HT1080 (cell line): ENCODE results near the gene PIK3AP1. TPM values are rescaled to one million over a fixed set of nuclear protein-coding genes. Genes with fewer than 3 reads are reported as not detected.
A peak's percentile ranks its signal among the peaks of the same experiment; 100 is the strongest.

Experiments
- DNase-seq: peaks from one replicate; pipeline ENCODE4 v3.0.0-alpha.2; 2015; ENCODE audit warnings: low read depth
- total RNA-seq: library from RNA; depleted of rRNA; stranded (reverse); fragments of >200 nt; shearing (Covaris generic); gene quantifications from 2 replicates; pipeline ENCODE4 v1.2.3, GENCODE V29; 2014

Gene PIK3AP1
- total RNA-seq, 1 experiment from 2014 or later, result 3.0 TPM

DNA sequence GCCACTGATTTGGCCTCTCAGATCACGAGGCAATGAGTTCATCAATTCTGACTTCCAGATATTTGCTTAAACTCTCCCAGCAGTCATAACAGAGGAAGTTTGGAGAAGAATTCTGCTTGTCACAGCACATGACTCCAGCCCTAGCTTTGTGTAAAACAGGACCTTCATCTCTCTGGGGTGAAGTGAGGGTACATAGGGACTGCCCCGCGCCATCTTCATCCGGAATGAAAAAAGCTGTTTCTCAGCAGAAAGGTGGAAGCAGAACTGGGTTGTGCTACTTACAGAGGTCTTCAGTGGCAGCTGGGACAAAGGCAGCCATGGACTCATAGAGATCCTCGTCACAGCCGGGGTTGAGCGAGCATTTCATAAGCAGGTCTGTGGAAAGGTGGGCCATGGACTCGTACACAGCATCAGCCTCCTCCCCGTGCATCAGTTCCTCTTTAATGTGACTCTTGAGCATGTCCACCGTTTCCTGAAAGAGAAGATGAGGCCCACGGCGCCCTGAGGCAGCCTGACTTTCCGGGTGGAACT, 75.1 kb downstream of the PIK3AP1 start:
- no peak for DNase-seq

DNA sequence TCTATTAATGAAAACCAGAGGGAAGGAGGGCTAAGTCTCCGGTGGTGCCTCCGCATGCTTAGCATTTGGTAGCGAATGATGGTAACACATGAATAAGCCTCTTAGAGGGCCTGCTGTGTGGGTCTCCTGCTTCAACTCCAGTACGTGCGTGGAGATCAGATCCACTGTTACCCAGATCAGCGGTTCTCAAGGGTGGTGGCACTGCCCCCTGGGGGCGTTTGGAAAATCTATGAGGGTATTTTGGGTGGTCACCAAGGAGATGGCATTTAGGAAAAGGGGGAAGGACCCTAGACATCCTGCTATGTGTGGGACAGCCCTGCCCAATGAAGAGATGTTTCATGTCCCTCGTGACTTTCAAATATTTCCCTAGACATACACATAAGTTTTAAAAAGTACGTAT, 76.4 kb downstream of the PIK3AP1 start:
- DNase-seq, result no peak

DNA sequence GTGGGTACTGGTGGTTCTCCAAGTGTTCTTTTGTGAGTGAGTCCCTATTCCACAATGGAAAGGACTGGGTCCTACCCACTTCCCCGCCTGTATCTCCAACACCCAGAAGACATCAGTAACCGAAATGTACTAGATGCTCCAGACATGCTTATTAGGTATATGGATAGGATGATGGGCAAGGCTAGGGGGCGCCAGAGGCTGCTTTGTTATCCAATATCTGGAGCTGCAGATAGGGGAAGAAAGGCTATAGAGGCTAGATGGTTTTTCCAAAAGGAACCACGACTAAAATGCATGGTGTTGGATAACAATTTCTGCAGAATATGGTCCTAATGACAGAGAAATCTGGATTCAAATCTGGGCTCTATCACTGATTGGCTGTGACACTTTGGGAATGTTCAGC, 77.3 kb downstream of the PIK3AP1 start:
- DNase-seq, result peak; percentile 23

DNA sequence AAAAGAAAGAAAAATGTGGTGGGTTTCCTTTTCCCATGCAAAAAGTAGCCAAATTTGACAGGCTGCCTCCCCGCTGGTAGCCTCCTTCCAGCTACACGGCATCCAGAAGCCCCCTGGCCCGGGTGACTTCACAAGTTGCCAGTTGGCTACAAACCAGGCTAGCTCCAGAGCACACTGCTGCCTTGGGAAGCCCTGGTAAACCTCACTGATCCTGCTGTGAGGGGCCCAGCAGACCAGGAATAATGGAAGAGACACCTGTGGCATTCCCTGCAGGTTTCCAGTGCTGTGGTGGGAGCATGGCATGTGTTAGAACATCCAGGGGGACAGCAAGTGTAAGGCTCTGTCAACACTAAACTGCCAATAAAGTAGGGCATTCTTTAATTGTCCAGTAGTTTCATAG, 77.8 kb downstream of the PIK3AP1 start:
- DNase-seq, result no peak

DNA sequence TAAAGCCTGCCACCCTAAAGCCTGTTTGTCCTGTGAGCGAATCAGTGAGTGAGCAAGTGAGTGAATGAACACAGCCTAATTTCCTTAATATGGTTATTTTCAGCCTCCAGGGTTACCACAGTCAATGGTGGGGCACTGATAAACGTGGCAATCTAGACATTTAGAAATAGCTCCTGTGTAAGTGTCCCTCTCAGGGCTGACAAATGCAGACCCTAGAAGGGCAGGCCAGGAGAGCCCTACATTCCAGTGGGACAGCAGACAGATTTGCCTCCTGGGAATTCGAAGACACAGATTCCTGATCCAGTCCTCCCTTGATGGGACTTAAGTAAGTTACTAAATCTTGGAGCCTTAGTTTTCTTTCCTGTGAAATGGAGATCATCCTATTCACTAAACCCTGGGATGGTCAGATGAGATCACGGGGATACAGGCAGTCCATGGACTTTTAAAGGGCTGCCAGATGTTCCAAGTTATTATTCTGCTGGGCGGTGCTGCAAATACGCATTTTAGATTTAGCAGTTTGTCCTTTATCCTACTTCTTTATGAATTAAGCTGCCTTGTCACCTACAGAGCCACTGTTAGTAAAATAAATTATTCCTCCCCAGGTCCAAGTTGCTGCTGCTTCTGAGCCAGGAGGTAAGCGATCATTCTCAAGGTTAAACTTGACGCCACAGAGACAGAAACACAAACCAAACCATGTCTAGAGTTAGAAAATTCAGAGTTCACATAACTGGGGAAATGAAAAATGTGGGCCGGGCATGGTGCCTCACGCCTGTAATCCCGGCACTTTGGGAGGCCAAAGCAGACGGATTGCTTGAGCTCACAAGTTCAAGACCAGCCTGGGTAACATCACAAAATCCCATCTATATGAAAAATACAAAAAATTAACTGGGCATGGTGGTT, 78.7 kb downstream of the PIK3AP1 start:
- DNase-seq, result no peak

DNA sequence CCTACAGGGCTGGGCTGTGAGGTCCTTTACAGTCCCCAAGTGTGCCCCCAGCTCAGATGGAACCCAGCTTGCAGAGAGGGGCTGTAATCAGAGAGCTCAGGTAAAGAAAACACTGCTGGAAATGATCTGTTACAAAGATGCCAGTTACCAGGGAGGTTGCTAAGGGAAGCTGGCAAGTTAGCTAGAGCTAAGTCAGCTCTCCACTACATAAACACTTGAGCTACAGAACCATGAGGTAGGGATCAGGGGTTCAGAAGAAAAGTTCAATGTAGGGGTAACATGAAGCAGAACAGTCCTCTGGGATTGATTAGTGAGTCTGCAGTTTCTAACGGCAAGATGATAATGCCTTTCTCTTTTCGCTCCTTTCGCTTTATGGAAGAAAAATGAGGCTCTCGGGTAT, 80.4 kb downstream of the PIK3AP1 start:
- DNase-seq, result no peak

DNA sequence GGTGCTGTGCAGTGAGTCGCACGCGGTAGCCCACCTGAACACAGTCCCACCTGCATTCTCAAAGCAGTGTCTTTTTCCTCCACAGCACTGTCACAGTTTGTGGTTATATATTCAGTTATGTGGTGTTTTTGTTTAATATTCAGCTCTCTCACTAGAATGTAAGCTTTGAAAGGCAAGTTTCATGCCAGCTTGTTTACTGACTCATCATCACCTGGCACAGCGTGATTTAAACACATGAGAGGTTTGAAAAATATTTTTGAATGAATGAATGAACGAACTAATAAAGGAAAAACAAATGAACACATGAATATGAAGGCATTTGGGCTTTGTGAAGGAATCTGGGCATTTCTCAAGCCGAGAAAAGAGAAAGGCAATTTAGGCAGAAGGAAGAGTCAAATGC, 81.6 kb downstream of the PIK3AP1 start:
- DNase-seq, result no peak

DNA sequence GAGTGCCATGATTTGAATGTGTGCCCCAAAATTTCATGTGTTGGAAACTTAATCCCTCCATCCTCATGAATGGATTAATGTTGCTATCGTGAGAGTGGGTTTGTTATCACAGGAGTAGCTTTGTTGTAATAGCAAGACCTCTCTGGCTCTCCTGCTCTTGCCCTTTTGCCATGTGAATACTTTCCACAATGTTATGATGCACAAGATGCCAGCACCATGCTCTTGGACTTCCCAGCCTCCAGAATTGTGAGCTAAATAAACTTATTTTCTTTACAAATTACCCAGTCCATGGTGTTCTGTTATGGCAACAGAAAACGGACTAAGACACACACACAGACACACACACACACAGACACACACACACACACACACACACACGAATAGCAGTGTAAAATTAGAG, 82.2 kb downstream of the PIK3AP1 start:
- no peak for DNase-seq

DNA sequence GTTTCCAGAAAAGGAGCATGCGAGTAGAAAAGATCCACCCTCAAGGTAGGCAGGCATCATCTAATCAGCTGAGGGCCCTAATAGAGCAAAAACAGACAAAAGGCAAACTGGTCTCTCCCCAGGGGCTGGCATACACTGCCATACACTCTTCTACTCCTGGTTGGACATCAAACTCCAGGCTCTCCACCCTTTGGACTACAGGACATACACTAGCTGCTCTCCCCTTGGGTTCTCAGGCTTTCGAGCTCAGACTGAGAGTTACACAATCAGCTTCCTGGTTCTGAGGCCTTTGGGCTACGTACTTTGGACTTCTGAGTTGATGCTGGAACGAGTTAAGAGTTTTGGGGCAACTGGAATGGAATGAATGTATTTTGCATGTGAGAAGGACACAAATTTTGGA, 82.6 kb downstream of the PIK3AP1 start:
- DNase-seq, result no peak

DNA sequence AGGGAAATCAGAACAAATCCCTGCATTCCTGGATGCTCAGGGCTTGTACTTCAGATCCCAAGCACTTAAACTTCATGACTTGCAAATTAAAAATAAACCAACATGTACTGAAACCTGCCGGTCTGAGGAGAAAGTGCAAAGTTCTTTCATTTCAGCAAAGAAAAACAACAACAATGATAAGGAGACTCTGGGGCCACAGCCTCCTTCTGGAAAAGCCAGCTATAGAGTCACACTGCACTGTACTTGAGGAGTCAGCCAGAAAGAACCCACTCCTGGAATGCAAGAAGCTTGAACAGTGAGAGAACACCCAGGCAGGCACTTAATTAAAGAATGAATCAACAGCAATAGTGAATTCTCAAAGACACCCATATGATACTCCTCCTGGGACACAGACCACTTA, 83.8 kb downstream of the PIK3AP1 start:
- no peak for DNase-seq

DNA sequence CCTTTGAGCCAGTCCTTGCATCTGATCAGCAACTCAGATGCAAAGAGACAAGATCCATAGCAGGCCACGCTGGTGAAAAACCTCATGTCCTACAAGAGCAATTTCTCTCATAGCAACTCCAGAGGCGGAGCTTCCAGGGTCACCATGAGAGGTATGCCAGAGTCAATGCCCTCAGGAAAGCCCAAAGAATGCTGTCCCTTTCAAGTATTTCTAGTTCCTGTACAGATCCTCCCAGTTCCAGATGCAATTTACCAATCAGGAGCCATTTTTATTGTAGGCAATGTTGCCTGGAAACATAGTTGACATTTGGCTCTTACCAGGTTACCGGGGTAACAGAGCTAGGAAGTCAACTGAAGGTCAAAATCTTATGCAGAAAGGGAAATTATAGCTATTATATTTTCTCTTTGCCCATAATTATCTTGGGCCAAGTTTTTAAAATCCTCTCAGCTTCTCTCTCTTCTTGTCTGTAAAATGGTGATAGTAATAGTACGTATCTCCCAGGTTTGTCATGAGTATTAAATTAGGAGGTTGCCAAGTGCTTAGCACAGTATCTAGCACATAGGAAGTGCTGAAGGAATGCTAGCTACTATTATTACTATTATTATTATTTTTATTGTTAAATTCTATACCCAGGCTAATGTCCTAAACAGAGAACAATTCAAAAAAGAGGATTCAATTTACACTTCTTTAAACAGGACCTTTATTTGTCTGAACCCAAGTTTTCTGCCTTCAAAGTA, 87.2 kb downstream of the PIK3AP1 start:
- no peak for DNase-seq

DNA sequence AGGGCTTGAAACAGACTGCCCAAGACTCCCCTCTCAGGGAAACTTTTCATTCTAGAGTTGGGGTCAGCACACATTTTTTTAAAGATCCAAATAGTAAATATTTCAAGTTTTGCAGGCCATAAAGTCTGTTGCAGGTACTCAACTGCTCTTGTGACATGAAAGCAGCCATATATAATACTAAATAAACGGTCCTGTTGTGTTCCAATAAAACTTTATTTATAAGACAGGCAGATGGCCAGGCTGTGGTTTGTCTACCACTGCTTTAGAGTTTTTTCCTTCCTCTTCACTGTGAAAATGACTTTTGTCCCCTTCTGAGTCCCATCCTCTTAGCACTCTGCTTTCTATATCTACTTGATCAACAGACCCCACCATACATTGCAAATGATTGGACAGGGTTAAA, 93.0 kb downstream of the PIK3AP1 start:
- DNase-seq, result no peak

DNA sequence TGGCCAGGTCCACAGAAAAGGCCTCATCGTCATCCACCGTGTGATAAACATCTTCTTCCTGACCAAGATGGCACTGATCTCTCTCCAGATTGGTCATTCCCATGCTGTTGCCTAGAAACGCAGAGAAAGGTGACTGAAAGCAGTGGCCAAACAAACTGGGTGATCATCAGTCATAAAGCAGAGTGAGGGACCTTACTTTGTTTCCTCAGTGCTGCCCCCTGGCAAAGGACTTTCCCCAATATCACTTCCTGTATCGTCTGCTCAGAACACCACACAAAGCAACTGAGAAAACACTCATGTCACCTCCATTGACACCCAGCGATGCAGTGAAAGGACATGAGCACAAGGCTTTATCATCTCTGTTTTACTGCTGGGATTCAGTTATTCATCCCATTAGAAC, 93.5 kb downstream of the PIK3AP1 start:
- peak; percentile 20 for DNase-seq

DNA sequence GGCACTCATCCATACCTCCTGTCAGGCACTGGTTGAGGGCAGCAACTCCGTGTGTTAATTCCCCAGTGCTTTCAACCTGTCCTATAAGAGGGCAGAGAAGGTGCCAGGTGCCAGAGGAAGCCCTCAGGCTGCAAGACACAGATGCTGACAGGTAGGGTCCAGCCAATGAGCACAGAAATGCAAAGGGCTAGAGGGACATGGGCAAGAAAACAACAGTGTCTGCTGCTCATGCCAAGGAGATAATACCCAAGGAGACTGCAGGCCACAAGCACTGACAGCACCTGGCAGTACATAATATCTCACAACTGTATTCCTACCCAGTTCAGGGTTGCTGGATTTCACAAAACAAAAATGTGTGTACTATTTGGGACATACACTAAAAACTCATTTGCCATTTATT, 95.1 kb downstream of the PIK3AP1 start:
- no peak for DNase-seq

DNA sequence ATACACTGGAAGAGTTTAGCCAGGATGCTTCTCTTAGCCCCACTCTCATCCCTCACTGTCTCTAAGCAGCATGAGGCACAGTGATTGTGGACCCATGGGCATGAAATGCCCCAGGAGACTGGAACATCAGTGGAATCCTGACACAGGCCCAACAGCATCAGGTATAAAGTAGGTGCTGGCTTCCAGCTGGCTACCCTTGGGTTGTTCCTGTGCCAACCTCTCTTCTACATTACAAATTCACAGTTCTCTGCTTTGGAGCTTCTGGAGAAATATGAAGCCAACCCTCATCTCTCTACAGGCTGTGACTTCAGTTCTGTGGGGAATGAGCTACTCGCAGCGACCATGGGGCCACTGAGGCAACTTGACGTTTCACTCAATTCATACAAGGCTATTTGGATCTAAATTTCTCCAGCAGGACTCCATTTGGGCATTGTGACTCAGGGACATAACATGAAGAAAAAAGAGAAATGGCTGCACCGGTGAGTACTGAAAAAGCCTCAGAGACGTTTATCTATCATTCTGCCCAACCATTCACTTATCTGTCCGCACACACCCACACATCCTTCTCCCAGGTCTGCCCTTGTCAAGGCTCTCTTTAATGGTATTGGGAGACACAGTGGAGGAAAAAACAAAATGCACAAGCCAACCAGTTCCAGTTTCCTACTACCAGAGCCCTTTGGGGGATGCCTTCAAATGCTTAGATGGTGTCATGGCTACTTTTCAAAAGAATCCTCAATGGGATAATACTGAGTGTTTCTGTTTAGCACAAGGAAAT, 98.1 kb downstream of the PIK3AP1 start:
- DNase-seq, result no peak

DNA sequence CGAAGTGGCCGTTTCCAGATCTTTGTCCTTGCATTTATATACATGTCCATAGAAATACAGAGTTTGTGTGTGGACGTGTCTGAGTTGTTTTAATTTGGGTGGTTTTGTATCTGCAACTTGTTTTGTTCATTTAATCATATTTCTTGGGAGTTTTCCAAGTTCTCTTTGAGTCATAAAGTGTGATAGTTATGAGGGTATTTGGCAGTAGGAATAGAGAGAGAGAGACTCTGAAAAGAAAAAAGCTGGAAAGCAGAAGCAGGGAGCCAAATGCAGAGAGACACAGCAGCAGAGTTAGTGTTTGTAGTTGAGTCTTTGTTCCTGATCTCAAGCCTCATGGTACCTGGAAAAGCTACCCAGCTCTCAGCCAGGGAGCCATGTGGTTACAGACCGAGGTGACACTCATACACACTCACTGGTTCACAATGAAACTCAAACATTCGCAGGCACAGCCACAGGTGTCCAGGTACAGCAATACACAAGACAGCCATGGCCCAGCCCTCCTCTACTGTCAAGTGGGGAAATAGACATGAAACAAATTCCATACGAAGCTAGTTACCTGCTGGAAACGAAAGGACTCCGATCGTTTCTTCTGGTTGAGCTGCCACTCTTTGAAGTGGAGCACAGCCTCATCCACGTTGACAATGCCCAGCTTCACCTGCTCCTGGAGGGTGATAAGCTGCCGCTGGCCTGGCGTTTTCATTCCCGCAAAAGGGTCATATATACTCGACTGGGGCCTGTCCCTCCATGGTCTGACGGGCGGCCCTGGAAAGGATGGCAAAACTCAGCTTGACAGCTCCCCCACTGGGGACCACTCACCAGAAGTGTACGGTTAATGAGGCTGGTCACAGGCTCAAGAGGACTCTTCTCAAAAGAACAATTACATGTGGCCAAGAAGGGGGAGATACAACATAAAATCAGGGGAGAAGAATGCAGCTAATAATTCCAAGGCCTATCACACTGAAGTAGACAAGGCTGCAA, 100.2 kb downstream of the PIK3AP1 start:
- no peak for DNase-seq

DNA sequence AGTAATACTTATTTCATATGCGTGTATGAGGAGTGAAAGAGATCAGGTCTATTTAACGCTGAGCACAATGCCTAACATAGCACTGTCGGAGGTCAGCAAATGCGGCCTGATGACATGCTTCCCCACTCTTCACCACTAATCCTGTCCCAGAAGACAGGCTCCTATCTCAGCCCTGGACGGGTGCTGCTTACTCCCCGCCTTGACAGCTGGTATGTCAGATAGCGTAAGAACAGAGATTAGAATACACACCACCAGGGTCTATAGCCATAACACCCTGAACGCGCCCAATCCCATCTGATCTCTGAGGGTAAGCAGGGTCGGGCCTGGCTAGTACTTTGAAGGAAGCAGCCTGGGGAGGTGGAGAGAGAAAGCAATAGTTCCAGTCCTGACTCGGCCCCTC, 101.2 kb downstream of the PIK3AP1 start:
- DNase-seq, result no peak

DNA sequence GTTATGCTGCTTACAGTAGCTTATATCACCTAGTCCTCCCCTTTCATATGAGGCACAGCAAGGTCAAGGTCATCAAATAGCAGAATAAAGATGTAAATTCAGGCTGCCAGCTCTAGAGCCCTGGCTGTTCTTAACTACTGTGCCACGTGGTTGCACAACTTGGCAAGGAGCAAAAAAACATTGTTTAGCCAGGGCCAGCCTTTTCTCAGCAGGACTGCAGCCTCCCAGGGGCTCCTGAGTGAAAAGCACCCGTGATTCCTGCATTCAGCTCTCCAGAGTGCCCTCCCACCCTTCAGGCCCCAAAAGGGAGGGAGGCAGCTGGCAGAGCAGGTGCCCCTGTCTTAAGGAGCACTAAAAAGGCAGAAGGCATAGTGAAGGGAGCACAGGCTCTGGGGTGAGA, 101.7 kb downstream of the PIK3AP1 start:
- no peak for DNase-seq

DNA sequence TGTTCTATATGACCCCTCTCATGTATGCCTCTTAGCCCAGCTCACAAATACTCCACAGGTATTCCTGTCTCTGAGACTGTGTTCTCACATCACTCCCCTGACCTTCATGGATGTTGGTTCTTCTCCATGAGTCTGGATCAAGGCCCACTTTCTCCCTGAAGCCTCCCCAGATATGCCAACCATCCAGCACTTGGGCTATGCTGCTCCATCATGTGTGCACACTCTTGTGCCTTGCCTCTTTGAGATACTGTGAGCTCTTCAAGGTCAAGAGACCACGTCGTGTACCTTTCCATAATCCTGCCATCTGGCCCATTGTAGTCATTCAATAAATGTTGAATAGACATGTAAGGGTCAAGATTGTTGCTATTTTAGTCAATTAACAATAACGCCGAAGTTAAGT, 103.4 kb downstream of the PIK3AP1 start:
- DNase-seq, result no peak

DNA sequence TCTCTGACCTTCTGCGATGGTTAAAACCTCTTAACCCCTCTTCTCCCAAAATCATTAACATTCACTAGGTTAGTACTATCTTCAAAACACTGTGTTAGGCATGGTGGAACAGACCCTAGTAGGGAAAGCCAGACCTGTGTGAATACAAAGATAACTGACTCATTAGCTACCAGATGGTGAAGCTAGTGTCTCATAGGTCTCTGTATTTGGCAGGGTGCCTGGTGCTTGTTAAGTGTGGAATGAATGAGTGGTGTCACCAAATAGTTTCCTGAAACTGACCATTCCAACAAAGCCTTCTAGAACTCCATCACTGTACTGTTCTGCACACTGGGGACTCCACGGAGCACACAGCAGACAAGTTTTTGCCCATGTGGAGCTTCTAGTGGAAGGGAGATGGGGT, 105.8 kb downstream of the PIK3AP1 start:
- DNase-seq, result peak; percentile 91

DNA sequence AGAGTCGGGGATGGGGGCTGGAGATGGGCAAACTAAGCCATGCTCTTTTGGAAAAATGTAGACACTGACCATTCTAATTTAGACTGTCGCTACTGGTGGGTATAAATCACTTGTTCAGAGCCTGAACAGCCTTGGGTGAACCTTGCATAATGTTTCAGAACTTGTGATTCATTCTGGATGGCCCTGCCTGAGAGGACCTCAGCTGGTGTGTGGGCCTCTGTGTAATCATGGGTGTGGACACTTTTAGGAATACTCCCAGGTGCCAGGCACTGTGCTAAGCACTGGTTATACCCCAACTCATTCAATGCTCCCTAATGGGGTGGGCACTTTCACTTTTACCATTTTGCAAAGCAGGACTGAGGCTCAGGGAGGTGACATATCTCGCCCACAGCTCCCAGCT, 106.7 kb downstream of the PIK3AP1 start:
- peak; percentile 10 for DNase-seq
